PFSK-1 (cell line): ENCODE measurements around the gene MLYCD.

ENCODE experiments used
- FOXP2 ChIP-seq: optimal IDR thresholded peaks from 2 replicates; pipeline ENCODE3; 2011; ENCODE audit warnings: borderline replicate concordance, control low read depth, inconsistent platforms; ENCODE audit not compliant: insufficient read depth; ENCODE audit errors: extremely low read length, extremely low read depth
- POLR2AphosphoS5 ChIP-seq: IDR thresholded peaks from 2 replicates; pipeline ENCODE4 v1.6.1; 2012; ENCODE audit warnings: low read depth, mild to moderate bottlenecking, control low read depth, low read length, moderate library complexity
- SIN3A ChIP-seq: IDR thresholded peaks from 2 replicates; pipeline ENCODE4 v1.6.1; 2012; ENCODE audit warnings: mild to moderate bottlenecking, low read length, moderate library complexity, borderline replicate concordance; ENCODE audit not compliant: insufficient read depth
- TAF1 ChIP-seq: IDR thresholded peaks from 2 replicates; pipeline ENCODE4 v1.6.1; 2012; ENCODE audit warnings: low read length, control low read depth, borderline replicate concordance; ENCODE audit not compliant: insufficient read depth
- TF ChIP-seq, protein P1 (sequence below), 2 experiments: IDR thresholded peaks; 2 replicates each; pipeline versions ENCODE4 v1.6.1 to v1.8.0; 2011 to 2012; ENCODE audit warnings: low read depth in 2 of 2, low read length in 2 of 2, control low read depth in 1 of 2, inconsistent platforms in 1 of 2, mild to moderate bottlenecking in 1 of 2, moderate library complexity in 1 of 2; ENCODE audit not compliant: insufficient read depth in 1 of 2

DNA sequence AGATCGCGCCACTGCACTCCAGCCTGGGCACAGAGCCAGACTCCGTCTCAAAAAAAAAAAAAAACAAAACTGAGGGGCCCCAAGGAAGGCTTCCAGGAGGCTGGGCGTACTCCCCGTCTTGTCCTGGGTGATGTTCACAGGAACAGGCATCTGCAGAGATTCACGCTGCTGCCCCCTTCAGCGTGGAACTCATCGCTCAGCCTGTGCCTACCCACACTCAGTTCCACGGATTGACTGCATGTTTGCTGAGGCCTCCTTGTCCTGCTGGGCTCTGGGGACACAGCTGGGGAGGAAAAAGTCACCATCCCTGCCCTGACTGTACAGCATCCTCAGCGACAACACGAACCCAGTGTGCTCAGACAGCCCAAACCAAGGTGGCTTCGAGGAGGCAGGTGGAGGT lies 41.2 kb downstream of the MLYCD start:
- TF ChIP-seq POLR2AphosphoS5 (no peak), TAF1 (no peak), SIN3A (no peak), FOXP2 (no peak)
- TF ChIP-seq, protein P1, sequence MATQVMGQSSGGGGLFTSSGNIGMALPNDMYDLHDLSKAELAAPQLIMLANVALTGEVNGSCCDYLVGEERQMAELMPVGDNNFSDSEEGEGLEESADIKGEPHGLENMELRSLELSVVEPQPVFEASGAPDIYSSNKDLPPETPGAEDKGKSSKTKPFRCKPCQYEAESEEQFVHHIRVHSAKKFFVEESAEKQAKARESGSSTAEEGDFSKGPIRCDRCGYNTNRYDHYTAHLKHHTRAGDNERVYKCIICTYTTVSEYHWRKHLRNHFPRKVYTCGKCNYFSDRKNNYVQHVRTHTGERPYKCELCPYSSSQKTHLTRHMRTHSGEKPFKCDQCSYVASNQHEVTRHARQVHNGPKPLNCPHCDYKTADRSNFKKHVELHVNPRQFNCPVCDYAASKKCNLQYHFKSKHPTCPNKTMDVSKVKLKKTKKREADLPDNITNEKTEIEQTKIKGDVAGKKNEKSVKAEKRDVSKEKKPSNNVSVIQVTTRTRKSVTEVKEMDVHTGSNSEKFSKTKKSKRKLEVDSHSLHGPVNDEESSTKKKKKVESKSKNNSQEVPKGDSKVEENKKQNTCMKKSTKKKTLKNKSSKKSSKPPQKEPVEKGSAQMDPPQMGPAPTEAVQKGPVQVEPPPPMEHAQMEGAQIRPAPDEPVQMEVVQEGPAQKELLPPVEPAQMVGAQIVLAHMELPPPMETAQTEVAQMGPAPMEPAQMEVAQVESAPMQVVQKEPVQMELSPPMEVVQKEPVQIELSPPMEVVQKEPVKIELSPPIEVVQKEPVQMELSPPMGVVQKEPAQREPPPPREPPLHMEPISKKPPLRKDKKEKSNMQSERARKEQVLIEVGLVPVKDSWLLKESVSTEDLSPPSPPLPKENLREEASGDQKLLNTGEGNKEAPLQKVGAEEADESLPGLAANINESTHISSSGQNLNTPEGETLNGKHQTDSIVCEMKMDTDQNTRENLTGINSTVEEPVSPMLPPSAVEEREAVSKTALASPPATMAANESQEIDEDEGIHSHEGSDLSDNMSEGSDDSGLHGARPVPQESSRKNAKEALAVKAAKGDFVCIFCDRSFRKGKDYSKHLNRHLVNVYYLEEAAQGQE (IDR thresholded peaks at IDR 0.05; ENCODE audit: insufficient read depth in 1 of 2, low read depth in 2 of 2, low read length in 2 of 2): no peak
